ENCODE results near the gene NOSIP. TPM values are rescaled to one million over a fixed set of nuclear protein-coding genes. Genes with fewer than 3 reads are reported as not detected.
A peak's percentile ranks its signal among the peaks of the same experiment; 100 is the strongest.
"Not testable (repeated sequence)": the region's sequence is repeated elsewhere in the genome, so short reads cannot be mapped to it uniquely, and the experiment has no call there.

The NOSIP gene, protein sequence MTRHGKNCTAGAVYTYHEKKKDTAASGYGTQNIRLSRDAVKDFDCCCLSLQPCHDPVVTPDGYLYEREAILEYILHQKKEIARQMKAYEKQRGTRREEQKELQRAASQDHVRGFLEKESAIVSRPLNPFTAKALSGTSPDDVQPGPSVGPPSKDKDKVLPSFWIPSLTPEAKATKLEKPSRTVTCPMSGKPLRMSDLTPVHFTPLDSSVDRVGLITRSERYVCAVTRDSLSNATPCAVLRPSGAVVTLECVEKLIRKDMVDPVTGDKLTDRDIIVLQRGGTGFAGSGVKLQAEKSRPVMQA
- total RNA-seq: 100 to 1,000 TPM; 101 to 103 TPM

- peaks cover 45% of the 10 kb centered on the region for H3K36me3 Mint-ChIP-seq (ENCODE audit: low read depth)
- peak; percentile 99 for ATAC-seq (replicated peaks)
- H3K4me3 Mint-ChIP-seq: peak within 1 kb of the TSS; percentile 93
- no peaks in the 10 kb centered on the region for H3K27me3 Mint-ChIP-seq
- peaks cover 6% of the 10 kb centered on the region for H3K4me1 Mint-ChIP-seq
- H3K9me3 Mint-ChIP-seq: no peaks in the 10 kb centered on the region
- H3K27ac Mint-ChIP-seq: peak within 1 kb of the TSS; percentile 94
These were observed at the start of gene NOSIP for GRCh38 chr19:49580264-49581006. TSS of gene NOSIP (minus strand) at chr19:49580556. CDS start at chr19:49560691, 19,865 bp downstream.

DNA sequence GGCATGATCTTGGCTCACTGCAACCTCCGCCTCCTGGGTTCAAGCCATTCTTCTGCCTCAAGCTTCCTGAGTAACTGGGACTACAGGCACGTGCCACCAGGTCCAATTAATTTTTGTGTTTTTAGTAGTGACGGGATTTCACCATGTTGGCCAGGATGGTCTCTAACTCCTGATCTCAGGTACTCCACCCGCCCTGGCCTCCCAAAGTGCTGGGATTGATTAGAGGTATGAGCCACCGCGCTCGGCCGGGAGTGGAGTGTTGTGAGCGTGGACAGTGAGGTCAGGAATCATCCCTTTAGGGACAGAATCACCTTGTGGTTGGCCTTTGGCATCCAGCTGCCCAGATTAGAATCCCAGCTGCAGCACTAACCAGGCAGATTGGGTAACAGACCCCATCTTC, 49.3 kb upstream of the NOSIP start:
- no peaks in the 10 kb centered on the region for H3K9me3 Mint-ChIP-seq
- no peaks in the 10 kb centered on the region for H3K27me3 Mint-ChIP-seq
- peaks cover 5% of the 10 kb centered on the region for H3K4me1 Mint-ChIP-seq
- ATAC-seq (replicated peaks): no peak
- peaks cover 25% of the 10 kb centered on the region for H3K36me3 Mint-ChIP-seq (ENCODE audit: low read depth)
- no peak overlapping the region for H3K27ac Mint-ChIP-seq
- no peak overlapping the region for H3K4me3 Mint-ChIP-seq

GRCh38 chr19:49626226-49626625, 45.9 kb upstream of the NOSIP start:
- no peak overlapping the region for H3K27ac Mint-ChIP-seq
- H3K9me3 Mint-ChIP-seq: no peaks in the 10 kb centered on the region
- no peak overlapping the region for H3K4me3 Mint-ChIP-seq

GRCh38 chr19:49624967-49625910, 44.9 kb upstream of the NOSIP start:
- peaks cover 5% of the 10 kb centered on the region for H3K4me1 Mint-ChIP-seq
- ATAC-seq (replicated peaks): no peak
- no peak overlapping the region for H3K27ac Mint-ChIP-seq
- no peak overlapping the region for H3K4me3 Mint-ChIP-seq
- no peaks in the 10 kb centered on the region for H3K9me3 Mint-ChIP-seq
- peaks cover 52% of the 10 kb centered on the region for H3K36me3 Mint-ChIP-seq (ENCODE audit: low read depth)
- no peaks in the 10 kb centered on the region for H3K27me3 Mint-ChIP-seq

More at GRCh38 chr19:49626226-49626625, 45.9 kb upstream of the NOSIP start:
- Mint-ChIP-seq H3K4me1 (peaks cover 5% of the 10 kb centered on the region), H3K27me3 (no peaks in the 10 kb centered on the region), H3K36me3 (ENCODE audit: low read depth) (peaks cover 51% of the 10 kb centered on the region)
- ATAC-seq (replicated peaks): no peak

DNA sequence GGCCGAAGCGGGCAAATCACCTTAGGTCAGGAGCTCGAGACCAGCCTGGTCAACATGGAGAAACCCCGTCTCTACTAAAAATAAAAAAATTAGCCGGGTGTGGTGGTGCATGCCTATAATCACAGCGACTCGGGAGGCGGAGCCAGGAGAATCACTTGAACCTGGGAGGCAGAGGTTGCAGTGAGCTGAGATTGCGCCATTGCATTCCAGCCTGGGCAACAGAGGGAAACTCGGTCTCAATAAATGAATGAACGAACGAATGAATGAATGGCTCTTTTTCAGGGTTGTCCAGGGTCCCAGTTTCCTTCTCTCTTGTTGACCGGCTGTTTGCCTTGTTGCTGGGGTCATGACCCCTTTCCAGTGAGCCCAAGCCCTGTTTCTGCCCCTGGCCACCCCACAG, 37.5 kb upstream of the NOSIP start:
- H3K27ac Mint-ChIP-seq: peak overlapping the region; percentile 33
- H3K27me3 Mint-ChIP-seq; H3K4me3 Mint-ChIP-seq; ATAC-seq (replicated peaks); H3K9me3 Mint-ChIP-seq; H3K4me1 Mint-ChIP-seq: not testable (repeated sequence)
- H3K36me3 Mint-ChIP-seq (ENCODE audit: low read depth): peaks cover 75% of the 10 kb centered on the region

DNA sequence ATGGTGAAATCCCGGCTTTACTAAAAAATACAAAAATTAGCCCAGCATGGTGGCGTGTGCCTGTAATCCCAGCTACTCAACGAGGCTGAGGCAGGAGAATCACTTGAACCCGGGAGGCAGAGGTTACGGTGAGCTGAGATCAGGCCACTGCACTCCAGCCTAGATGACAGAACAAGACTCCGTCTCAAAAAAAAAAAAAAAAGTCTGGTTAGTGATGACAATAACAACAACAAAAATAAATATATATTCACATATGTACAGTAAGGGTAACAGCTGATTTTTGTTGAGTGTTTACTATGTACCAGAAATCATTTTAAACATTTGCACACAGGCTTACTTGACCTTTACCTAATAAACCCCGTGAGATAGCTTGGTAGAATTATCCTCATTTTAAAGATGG, 36.6 kb upstream of the NOSIP start:
- Mint-ChIP-seq H3K27me3 (no peaks in the 10 kb centered on the region), H3K36me3 (ENCODE audit: low read depth) (peaks cover 74% of the 10 kb centered on the region), H3K9me3 (no peaks in the 10 kb centered on the region), H3K4me1 (peaks cover 13% of the 10 kb centered on the region), H3K4me3 (no peak overlapping the region), H3K27ac (peak overlapping the region; percentile 33)
- ATAC-seq (replicated peaks): no peak

DNA sequence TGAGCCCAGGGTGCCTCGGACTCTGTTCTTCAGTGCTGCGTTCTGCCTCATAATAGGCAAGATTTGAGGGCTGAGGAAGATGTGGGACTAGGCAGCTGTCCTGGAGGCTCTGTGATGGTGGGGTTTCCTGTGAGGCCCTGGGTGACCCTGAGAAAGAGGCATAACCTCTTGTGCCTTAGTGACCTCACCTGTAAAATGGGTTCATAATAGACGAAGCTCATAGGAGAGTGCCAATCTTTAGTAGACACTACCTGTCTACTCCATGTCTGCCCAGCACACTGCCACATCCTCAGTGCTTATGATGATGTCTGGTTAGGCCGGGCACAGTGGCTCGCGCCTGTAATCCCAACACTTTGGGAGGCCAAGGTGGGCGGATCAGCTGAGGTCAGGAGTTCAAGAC, 36.2 kb upstream of the NOSIP start:
- Mint-ChIP-seq H3K9me3 (no peaks in the 10 kb centered on the region), H3K4me1 (peaks cover 13% of the 10 kb centered on the region), H3K27ac (no peak overlapping the region), H3K36me3 (ENCODE audit: low read depth) (peaks cover 71% of the 10 kb centered on the region), H3K4me3 (no peak overlapping the region), H3K27me3 (no peaks in the 10 kb centered on the region)
- no peak for ATAC-seq (replicated peaks)

- peaks cover 13% of the 10 kb centered on the region for H3K4me1 Mint-ChIP-seq
- no peaks in the 10 kb centered on the region for H3K9me3 Mint-ChIP-seq
- H3K4me3 Mint-ChIP-seq: no peak overlapping the region
- H3K27me3 Mint-ChIP-seq: no peaks in the 10 kb centered on the region
- no peak for ATAC-seq (replicated peaks)
- peaks cover 69% of the 10 kb centered on the region for H3K36me3 Mint-ChIP-seq (ENCODE audit: low read depth)
- H3K27ac Mint-ChIP-seq: no peak overlapping the region
These were observed 35.5 kb upstream of the NOSIP start for GRCh38 chr19:49615861-49616260.

DNA sequence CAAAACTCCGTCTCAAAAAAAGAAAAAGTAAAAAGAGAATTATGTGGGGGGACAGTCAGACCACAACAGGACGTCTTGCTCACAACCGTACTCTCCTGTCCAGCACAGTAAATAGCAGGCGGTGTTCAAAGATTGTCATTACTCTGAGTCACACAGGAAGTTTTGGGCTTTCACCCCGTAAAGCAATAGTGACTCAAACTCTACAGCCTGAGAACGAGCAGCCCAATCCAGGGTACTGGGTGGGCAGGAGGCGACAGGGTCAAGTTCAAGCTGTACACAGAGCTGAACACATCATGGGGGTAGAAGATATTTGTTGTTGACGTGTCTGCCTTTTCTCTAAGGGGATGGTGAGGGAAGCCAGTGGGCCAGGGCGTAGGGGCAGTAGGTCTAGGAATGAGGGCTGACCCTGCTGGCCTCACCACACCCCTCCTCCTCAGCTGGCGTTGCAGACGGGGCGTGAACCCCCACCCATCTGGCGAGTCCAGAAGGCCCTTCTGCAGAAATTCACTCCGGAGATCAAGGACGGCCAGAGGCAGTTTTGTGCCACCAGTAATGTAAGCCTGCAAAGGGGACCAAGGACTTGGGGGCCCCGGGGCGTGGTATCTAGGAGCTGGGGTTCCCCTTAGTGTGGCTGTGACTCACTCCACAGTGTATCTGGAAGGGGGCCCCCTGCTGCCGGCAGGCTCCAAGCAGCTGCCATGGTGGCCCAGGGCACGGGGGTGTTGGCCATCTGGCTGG, 33.9 kb upstream of the NOSIP start:
- peak; percentile 97 for ATAC-seq (replicated peaks)
- Mint-ChIP-seq H3K4me1 (peaks cover 13% of the 10 kb centered on the region), H3K9me3 (no peaks in the 10 kb centered on the region), H3K4me3 (peak overlapping the region; percentile 59), H3K27me3 (no peaks in the 10 kb centered on the region), H3K36me3 (ENCODE audit: low read depth) (peaks cover 72% of the 10 kb centered on the region), H3K27ac (peak overlapping the region; percentile 89)

DNA sequence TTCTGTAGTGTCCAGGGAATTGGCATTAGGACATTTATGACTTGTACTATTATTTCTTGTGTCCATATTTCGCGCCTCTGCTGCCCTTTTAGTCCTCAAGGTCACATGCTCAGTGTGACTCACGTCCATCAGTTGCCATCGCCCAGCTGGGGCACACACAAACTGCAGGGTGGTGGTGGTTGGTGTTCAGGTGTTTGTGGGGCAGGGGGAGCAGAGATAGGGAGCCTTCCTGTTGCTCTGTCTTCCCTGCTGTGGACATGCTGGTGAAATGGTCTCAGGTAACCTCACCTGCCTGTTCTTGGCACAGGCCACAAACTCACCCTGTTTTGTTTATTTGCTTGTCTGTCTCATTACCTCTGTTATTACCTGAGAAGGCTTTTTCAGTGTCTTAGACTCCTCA, 33.0 kb upstream of the NOSIP start:
- Mint-ChIP-seq H3K27ac (peak overlapping the region; percentile 89), H3K27me3 (no peaks in the 10 kb centered on the region), H3K4me1 (peaks cover 13% of the 10 kb centered on the region), H3K36me3 (ENCODE audit: low read depth) (peaks cover 73% of the 10 kb centered on the region), H3K4me3 (peak overlapping the region; percentile 59), H3K9me3 (no peaks in the 10 kb centered on the region)
- no peak for ATAC-seq (replicated peaks)

- H3K4me1 Mint-ChIP-seq: peaks cover 11% of the 10 kb centered on the region
- no peak overlapping the region for H3K4me3 Mint-ChIP-seq
- H3K36me3 Mint-ChIP-seq (ENCODE audit: low read depth): peaks cover 57% of the 10 kb centered on the region
- H3K27me3 Mint-ChIP-seq: no peaks in the 10 kb centered on the region
- H3K27ac Mint-ChIP-seq: no peak overlapping the region
- ATAC-seq (replicated peaks): no peak
- no peaks in the 10 kb centered on the region for H3K9me3 Mint-ChIP-seq
These were observed 29.2 kb upstream of the NOSIP start for GRCh38 chr19:49609499-49610092.

GRCh38 chr19:49605605-49606004, 25.2 kb upstream of the NOSIP start:
- peaks cover 71% of the 10 kb centered on the region for H3K36me3 Mint-ChIP-seq (ENCODE audit: low read depth)
- no peak for ATAC-seq (replicated peaks)
- H3K27ac Mint-ChIP-seq: no peak overlapping the region

GRCh38 chr19:49602806-49603205, 22.4 kb upstream of the NOSIP start:
- Mint-ChIP-seq H3K27ac (no peak overlapping the region), H3K9me3 (no peaks in the 10 kb centered on the region), H3K4me1 (peaks cover 5% of the 10 kb centered on the region), H3K27me3 (no peaks in the 10 kb centered on the region), H3K36me3 (ENCODE audit: low read depth) (peaks cover 64% of the 10 kb centered on the region), H3K4me3 (no peak overlapping the region)
- no peak for ATAC-seq (replicated peaks)

More at GRCh38 chr19:49605605-49606004, 25.2 kb upstream of the NOSIP start:
- no peaks in the 10 kb centered on the region for H3K4me1 Mint-ChIP-seq
- no peaks in the 10 kb centered on the region for H3K27me3 Mint-ChIP-seq
- H3K9me3 Mint-ChIP-seq: no peaks in the 10 kb centered on the region
- no peak overlapping the region for H3K4me3 Mint-ChIP-seq

Measured in activated T-helper 17 cell treated with anti-CD3 and anti-CD28 coated beads, Interleukin-2, amount 50 U/mL, for 72 hours (primary cell).